ENCODE results near the gene FLAD1.
A peak's percentile ranks its signal among the peaks of the same experiment; 100 is the strongest.

The FLAD1 gene

DNA sequence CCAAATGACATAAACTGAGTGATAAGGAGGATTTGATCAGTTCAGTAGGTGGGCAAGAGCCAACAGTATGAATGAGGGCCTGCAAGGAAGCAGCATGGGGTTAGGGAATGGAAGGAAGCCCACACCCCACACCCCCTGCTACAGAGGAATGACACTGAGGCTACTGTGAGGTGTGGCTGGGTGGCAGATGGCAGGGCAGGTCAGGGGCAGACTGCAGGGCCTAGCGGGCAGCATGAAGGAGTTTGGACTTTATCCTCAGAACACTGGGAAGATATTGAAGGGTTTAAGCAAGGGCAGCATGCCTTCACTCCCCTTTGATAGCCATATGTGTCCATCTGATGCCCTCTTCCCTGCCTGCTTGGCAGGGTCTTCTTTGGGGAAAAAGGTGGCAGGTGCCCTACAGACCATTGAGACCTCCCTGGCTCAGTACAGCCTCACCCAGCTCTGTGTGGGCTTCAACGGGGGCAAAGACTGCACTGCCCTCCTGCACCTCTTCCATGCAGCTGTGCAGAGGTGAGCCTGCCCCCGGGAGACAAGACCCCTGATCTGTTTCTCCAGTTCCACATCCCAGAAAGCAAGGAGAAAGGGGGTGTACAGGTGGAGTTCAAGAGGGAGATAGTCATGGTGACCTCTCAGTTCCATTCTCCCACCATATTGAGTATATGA lies 6.2 kb downstream of the FLAD1 start:
- TF ChIP-seq, protein P1, sequence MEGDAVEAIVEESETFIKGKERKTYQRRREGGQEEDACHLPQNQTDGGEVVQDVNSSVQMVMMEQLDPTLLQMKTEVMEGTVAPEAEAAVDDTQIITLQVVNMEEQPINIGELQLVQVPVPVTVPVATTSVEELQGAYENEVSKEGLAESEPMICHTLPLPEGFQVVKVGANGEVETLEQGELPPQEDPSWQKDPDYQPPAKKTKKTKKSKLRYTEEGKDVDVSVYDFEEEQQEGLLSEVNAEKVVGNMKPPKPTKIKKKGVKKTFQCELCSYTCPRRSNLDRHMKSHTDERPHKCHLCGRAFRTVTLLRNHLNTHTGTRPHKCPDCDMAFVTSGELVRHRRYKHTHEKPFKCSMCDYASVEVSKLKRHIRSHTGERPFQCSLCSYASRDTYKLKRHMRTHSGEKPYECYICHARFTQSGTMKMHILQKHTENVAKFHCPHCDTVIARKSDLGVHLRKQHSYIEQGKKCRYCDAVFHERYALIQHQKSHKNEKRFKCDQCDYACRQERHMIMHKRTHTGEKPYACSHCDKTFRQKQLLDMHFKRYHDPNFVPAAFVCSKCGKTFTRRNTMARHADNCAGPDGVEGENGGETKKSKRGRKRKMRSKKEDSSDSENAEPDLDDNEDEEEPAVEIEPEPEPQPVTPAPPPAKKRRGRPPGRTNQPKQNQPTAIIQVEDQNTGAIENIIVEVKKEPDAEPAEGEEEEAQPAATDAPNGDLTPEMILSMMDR (IDR thresholded peaks at IDR 0.05; ENCODE audit: low read depth, low read length), result no peak
- TF ChIP-seq, protein P2, sequence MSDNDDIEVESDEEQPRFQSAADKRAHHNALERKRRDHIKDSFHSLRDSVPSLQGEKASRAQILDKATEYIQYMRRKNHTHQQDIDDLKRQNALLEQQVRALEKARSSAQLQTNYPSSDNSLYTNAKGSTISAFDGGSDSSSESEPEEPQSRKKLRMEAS (IDR thresholded peaks at IDR 0.05; ENCODE audit: low read depth, low read length), result no peak
- TF ChIP-seq POLR2A (IDR thresholded peaks at IDR 0.05; ENCODE audit: extremely low read depth, insufficient read length), result no peak
- no peak for TF ChIP-seq MYC (IDR thresholded peaks at IDR 0.05; ENCODE audit: low read depth, low read length)
- DNase-seq (ENCODE audit: low read depth), result no peak
- no peak overlapping the region for H3K4me3 ChIP-seq (ENCODE audit: low read depth, low read length)

DNA sequence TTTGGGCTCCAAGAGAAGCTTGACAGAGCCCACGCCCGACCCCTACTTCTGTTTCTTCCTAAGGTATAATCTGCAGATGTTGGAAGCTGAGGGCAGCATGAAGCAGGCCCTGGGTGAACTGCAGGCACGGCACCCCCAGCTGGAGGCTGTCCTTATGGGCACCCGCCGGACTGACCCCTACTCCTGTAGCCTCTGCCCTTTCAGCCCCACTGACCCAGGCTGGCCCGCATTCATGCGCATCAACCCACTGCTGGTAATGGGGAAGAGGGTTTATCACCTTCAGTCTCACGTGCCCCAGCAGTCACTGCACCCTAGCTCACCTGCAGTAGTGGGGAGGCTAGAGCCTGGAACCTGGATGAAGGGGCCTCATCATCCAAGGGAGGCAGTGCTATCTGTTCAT lies 7.1 kb downstream of the FLAD1 start:
- TF ChIP-seq POLR2A (IDR thresholded peaks at IDR 0.05; ENCODE audit: extremely low read depth, insufficient read length), result no peak
- TF ChIP-seq MYC (IDR thresholded peaks at IDR 0.05; ENCODE audit: low read depth, low read length), result no peak
- TF ChIP-seq, protein P2 (IDR thresholded peaks at IDR 0.05; ENCODE audit: low read depth, low read length), result no peak
- TF ChIP-seq, protein P1 (IDR thresholded peaks at IDR 0.05; ENCODE audit: low read depth, low read length), result no peak
- H3K4me3 ChIP-seq (ENCODE audit: low read depth, low read length), result no peak overlapping the region
- DNase-seq (ENCODE audit: low read depth), result no peak

DNA sequence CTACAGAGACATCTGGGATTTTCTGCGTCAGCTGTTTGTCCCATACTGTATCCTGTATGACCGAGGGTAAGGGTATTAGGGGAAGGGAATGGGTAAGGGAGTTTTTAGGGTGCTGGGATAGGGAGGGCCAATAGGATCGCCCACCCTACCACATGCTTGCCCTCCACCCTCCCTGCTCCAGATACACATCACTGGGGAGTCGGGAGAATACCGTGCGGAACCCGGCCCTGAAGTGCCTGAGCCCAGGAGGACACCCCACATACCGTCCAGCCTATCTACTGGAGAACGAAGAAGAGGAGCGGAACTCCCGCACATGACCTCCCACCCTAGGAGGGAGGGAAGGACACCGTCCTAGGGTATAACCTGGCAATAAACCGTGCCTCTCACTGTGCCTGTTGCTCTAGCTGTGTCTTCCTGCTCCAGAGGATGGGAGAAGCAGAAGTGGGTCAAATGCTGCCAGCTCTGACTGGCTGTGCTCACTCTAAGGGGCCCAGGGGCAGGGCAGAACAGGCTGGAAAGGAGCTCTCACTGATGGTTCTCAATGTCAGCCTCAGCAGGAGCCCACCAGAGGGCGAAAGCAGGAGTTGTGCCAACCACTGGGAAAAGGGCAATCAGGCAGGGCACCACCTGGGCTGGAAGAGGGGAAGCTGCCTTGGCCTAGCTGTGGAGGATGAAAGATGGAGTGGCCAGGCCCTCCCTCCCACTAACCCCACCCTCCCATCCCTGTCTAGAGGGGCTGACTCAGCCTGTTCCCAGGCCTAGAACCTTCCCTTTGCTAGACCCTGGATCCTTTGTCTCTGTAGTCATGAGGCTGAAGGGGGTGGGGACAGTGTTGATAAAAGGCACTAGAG lies 9.8 kb downstream of the FLAD1 start:
- TF ChIP-seq POLR2A (IDR thresholded peaks at IDR 0.05; ENCODE audit: extremely low read depth, insufficient read length), result no peak
- TF ChIP-seq, protein P1 (IDR thresholded peaks at IDR 0.05; ENCODE audit: low read depth, low read length), result peak; percentile 20
- TF ChIP-seq MYC (IDR thresholded peaks at IDR 0.05; ENCODE audit: low read depth, low read length), result no peak
- no peak for DNase-seq (ENCODE audit: low read depth)
- H3K4me3 ChIP-seq (ENCODE audit: low read depth, low read length), result no peak overlapping the region

DNA sequence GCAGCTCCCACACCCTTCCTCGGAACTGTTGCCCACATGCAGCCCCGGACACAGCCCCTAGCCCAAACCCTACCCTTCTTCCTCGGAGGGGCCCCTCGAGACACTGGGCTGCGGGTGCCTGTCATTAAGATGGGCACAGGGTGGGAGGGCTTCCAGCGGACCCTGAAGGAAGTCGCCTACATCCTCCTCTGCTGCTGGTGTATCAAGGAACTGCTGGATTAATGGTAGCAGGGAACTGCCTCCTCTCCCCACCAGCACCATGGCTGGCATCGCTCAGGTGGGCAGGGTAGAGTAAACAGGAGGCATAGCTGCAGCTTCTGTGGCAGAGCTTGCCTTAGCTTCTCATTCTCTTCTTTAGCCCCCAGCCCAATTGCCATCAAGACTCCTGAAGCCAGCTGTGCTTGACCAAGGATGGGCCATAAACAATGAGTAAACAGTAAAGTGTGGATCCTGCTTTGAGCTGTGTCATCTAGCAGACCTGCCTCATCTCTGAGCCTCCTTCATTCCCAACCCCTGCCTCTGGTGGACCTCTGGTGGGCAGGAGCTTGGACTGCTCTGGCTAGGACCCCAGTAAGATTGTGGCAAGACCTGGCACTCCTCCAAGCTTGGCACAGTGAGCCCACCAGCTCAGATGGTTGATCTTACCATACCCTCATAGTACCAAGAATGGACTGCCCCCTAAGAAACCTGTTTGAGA lies 10.6 kb downstream of the FLAD1 start, which contains the start of gene LENEP:
LENEP (plus strand) TSS at position 15 of the 697 bp plus-strand sequence; CDS start at position 37, 22 bp downstream.
- no peak within 1 kb of the TSS for H3K4me3 ChIP-seq (ENCODE audit: low read depth, low read length)
- no peak for DNase-seq (ENCODE audit: low read depth)
- TF ChIP-seq, protein P2 (IDR thresholded peaks at IDR 0.05; ENCODE audit: low read depth, low read length), result no peak
- TF ChIP-seq, protein P1 (IDR thresholded peaks at IDR 0.05; ENCODE audit: low read depth, low read length), result no peak
- TF ChIP-seq MYC (IDR thresholded peaks at IDR 0.05; ENCODE audit: low read depth, low read length) (no peak), POLR2A (IDR thresholded peaks at IDR 0.05; ENCODE audit: extremely low read depth, insufficient read length) (no peak)

DNA sequence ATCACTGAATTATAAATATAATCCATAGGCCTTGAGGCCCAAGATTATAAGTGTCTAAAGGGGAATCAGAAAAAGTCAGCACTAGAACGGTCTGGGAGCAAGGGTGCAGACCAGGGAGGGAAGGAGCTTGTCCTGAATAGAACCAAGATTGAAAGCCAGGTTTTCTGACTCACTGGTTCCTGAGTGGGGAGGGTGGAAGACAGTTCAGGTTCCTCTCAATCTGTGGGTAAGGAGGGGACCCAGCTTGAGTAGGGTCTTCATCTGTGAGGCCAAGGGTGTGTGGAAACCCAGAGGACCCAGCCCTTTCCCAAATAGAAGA lies 11.1 kb downstream of the FLAD1 start:
- H3K4me3 ChIP-seq (ENCODE audit: low read depth, low read length), result no peak overlapping the region
- TF ChIP-seq, protein P2 (IDR thresholded peaks at IDR 0.05; ENCODE audit: low read depth, low read length), result no peak
- TF ChIP-seq POLR2A (IDR thresholded peaks at IDR 0.05; ENCODE audit: extremely low read depth, insufficient read length), result no peak
- TF ChIP-seq MYC (IDR thresholded peaks at IDR 0.05; ENCODE audit: low read depth, low read length), result no peak
- TF ChIP-seq, protein P1 (IDR thresholded peaks at IDR 0.05; ENCODE audit: low read depth, low read length), result no peak
- no peak for DNase-seq (ENCODE audit: low read depth)
